GM18873 (cell line): ENCODE measurements around the gene DUS4L.
"Not testable (repeated sequence)": the region's sequence is repeated elsewhere in the genome, so short reads cannot be mapped to it uniquely, and the experiment has no call there.

Experiments used
- ATAC-seq: cut with Tn5 transposase; IDR thresholded peaks from one replicate; pipeline ENCODE4 v1.9.1; 2021; ENCODE audit warnings: mild to moderate bottlenecking, moderate library complexity, moderate number of reproducible peaks; ENCODE audit not compliant: unreplicated experiment, low FRiP score

Gene DUS4L, protein sequence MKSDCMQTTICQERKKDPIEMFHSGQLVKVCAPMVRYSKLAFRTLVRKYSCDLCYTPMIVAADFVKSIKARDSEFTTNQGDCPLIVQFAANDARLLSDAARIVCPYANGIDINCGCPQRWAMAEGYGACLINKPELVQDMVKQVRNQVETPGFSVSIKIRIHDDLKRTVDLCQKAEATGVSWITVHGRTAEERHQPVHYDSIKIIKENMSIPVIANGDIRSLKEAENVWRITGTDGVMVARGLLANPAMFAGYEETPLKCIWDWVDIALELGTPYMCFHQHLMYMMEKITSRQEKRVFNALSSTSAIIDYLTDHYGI

GRCh38 chr7:107563775-107564552 is at the start of gene DUS4L, which contains the start of gene COG5:
DUS4L (plus strand) TSS chr7:107563971; CDS start chr7:107567071, 3,100 bp downstream.
COG5 (minus strand) TSS chr7:107563920; CDS start chr7:107563896, 24 bp downstream.
- peak; percentile 91 for ATAC-seq

- ATAC-seq = no peak
Observed at GRCh38 chr7:107526672-107527071, 37.1 kb upstream of the DUS4L start.

DNA sequence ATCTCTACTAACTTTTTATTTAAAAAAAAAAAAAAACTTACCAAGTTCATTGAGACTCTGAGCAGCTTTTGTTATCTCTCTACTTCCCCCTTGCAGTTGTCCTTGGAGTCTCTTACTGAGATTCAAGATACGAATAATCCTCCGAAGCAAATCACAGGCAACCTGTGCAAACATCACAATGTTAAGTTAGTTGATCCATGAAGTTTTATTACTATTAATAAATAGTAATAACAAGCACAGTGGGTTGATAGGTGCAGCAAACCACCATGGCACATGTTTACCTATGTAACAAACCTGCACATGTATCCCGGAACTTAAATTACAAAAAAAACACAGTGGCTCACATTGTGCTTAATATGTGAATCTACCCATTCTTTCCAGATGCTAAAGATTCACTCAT is 36.6 kb upstream of the DUS4L start:
- no peak for ATAC-seq

GRCh38 chr7:107528461-107528860 is 35.3 kb upstream of the DUS4L start:
- no peak for ATAC-seq

GRCh38 chr7:107530751-107531150 is 33.0 kb upstream of the DUS4L start:
- ATAC-seq = no peak

DNA sequence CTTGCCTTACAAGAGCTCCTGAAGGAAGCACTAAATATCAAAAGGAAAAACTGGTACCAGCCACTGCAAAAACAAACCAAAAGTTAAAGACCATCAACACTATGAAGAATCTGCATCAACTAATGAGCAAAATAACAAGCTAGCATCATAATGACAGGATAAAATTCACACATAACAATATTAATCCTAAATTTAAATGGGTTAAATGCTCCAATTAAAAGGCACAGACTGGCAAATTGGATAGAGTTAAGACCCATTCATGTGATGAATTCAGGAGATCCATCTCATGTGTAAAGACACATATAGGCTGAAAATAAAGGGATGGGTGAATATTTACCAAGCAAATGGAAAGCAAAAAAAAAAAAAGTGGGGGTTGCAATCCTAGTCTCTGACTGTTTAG is 29.6 kb upstream of the DUS4L start:
- ATAC-seq = no peak

DNA sequence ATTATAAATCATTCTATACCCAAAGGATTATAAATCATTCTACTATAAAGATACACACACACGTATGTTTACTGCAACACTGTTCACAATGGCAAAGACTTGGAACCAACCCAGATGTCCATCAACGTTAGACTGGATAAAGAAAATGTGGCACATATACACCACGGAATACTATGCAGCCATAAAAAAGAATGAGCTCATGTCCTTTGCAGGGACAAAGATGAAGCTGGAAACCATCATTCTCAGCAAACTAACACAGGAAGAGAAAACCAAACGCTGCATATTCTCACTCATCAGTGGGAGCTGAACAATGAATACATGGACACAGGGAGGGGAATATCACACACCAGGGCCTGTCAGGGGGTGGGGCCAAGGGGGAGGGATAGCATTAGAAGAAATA is 26.5 kb upstream of the DUS4L start:
- ATAC-seq = not testable (repeated sequence)

DNA sequence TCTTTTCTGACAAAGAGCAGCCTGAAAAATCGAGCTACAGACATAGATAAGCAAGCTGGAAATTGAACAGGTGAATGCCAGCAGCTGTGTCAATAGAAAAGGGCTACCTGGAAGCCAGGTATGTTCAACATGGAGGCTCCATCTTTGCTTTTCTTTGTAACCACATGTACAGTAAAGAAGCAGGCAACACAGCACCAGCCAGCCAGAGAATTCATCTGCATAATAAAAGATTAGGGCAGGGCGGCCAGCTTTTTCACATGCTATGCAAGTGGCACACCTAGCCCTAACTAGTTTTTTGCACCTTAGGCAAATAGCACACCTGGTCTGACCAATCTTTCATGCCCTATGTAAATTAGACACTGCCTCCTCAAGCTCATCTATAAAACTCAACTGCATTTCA is 25.8 kb upstream of the DUS4L start:
- ATAC-seq = no peak

GRCh38 chr7:107543338-107543993 is 20.3 kb upstream of the DUS4L start:
- no peak for ATAC-seq

- no peak for ATAC-seq
Observed at GRCh38 chr7:107544848-107545591, 18.8 kb upstream of the DUS4L start.

DNA sequence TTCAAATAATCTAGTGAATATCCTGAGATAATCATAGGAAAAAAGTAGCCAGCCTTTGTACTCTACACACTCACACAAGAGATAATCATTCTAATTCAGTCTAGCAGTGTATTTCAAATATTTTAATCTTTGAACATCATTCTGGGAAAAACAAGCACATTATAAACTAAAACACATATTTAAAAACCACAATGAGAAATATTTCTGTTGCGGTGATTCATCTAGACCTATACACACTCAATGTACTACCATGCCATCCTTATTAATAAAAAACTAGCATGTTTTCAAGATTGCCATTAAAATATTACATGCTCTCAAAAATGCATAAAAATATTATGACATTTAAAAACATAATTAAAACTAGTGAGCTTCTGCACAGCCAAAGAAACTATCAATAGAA is 11.8 kb upstream of the DUS4L start:
- no peak for ATAC-seq

GRCh38 chr7:107555893-107556292 is 7.9 kb upstream of the DUS4L start:
- no peak for ATAC-seq

DNA sequence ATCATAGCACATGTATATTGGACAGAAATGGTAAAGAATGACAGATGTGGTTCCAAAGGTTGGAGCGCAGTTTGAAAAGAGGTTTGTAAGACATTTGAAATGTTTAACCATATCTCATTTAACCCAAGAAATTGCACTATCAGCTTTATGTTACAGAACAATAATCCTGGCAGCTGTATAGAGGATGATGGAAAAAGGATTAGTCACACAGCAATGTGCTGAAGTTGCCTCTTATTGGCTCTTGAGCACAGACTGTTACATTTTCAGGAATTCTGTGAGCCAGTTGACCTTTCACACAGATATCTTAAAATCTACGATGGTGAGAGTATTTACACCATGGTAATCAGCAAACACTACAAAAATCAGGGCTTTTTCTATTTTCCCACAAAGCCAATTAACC is 3.9 kb upstream of the DUS4L start:
- ATAC-seq = no peak

DNA sequence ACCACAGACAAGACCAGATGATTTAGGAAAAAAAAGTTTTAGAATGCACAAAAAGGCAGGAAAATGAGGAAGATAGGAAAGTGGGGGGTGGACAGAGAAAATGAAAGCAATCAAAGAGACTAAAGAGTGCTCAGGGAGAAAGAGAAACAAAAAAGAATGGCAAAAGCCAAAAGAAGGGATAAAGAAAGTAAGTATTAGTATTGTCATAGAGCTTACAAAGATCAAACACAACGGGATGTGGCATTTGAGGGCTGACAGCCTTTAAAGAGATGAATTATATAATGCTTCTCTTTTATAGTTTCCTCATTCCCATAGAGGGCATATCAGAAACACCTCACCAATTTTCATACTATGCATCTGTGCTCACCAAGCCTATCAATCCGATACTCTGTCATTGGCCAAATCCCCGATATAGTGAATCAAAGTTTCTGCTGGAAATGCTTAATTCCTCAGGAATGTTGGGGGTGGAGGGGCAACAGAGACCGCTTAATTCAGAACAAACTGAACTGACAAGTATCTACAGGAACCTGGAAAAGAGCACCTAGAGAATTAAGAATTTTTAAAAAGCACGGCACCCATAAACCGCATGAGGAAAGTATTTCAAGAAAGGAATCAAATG is 2.8 kb upstream of the DUS4L start:
- ATAC-seq = no peak

DNA sequence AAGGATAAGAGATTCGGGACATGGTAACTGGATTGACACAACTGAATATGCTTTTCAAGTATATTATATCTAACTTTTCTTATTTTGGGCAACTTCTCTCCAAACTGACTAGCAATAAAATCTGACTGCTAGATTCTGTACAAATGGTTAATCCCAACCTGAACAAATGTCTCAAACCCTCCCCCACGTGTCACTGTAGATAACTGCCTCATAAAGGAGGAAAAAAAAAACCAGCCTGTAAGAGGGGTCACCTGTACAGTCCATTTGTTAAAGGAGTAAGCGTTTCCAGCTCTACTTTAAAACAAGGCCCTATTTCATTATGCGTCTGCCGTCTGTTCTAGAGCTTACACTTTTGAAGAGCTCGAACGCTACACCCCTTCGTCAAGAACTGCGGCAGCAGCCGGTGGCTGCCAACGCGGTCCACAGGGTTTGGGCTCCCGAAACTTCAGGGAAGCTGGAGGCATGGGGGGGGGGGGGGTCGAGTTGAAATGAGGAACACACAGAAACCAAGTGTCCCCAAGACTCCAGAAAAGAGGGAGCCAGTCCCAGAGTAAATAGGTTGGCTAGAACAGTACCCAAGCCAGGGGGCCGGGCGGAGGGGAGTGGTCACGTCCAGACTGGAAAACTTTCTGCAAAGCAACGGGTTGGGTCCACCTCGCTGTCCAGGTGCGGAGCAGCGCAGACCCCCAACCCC is 543 bp upstream of the DUS4L start:
- peak; percentile 43 for ATAC-seq

DNA sequence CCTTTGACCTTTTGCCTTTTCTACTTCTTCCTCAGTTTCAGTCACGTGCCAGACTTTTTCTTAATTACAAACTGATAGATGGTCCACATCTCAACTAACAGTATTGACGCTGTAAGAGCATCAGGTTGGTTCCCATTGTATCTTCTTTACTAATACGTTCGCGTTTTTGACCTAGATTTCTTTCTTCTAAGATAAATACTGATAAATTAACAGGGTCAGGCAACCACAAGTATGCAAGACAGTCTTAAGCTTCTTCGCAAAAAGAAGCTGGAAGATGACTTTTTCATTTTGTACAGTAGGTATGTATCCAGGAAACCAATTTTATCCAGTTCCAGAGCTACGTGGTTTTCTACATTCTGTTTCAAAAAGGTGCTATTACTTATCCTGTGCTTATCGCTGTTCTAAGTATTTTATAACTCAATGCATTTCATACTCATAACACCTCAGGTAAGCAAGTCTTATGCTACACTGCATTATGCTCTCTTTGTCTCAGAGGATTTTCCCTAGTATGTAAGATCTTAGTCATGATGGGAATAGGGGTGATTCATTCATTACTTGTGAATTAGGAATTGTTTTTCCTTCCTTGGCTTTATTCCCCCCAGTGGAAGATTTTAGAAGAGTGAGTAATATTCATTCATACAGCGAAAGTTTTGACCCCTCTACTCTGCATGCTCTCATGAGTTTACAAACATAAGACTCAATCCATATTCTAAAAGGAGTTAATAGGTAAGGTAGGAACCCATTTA is 955 bp downstream of the DUS4L start:
- no peak for ATAC-seq

- ATAC-seq = no peak
Observed at GRCh38 chr7:107570298-107570697, 6.5 kb downstream of the DUS4L start.

DNA sequence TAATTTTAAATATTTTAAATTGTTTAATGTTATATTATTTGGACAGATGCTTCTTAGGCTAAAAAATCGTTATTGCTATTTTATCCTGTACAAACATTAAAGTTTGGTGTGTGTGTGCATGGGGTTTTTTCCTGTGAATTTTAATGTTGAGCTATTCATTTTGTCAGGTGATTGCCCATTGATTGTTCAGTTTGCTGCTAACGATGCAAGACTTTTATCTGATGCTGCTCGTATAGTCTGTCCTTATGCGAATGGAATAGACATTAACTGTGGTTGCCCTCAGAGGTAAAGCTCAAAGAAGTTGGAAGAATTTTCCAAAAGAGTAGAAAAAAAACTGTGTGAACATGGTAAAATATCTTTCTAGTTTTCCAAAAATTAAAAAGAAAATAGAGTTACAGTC is 9.8 kb downstream of the DUS4L start:
- no peak for ATAC-seq

DNA sequence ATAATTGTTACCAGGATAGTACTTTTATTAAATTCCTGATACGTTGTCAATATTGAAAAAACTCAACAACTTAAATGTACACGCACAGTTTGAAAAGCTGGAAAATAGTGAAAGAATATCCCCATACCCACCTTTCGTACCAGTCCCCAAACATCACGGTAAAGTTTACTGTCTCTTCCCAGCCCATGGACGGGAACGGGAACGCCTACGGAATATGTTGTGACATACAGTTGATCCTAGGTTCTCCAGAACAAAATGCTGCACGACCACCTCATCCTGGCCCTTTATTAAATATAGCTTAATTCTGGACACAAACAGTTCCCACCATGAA is 15.7 kb downstream of the DUS4L start:
- no peak for ATAC-seq
